Body of pancreas (tissue), 4 donors: ENCODE data around the gene PCDHGB5. TPM values are rescaled to one million over a fixed set of nuclear protein-coding genes. Genes with fewer than 3 reads are reported as not detected.
A peak's percentile ranks its signal among the peaks of the same experiment; 100 is the strongest.
"Not testable (repeated sequence)": the region's sequence is repeated elsewhere in the genome, so short reads cannot be mapped to it uniquely, and the experiment has no call there.

Experiments
- ATAC-seq: fragments of 150-250 bp; one replicate; pipeline ENCODE4 v1.9.1; 2016
- DNase-seq, 4 donors: peaks; one replicate each; pipeline ENCODE4 v3.0.0-alpha.2; 2019
- H3K27ac ChIP-seq, 4 donors: fragments of 200-600 bp; sonication (generic); 1 replicate in 3 of 4; 2 replicates in 1 of 4; pipeline versions ENCODE4 v1.5.1 to v1.6.1; 2016 to 2019; ENCODE audit warnings: mild to moderate bottlenecking in 1 of 4, mixed read lengths in 1 of 4, moderate library complexity in 1 of 4
- H3K27me3 ChIP-seq, 2 donors: fragments of 200-600 bp; sonication (generic); one replicate each; pipeline ENCODE4 v1.6.0; 2016; ENCODE audit warnings: mild to moderate bottlenecking in 1 of 2
- H3K36me3 ChIP-seq, 2 donors: fragments of 200-600 bp; sonication (generic); replicated peaks in 1 of 2; 2 replicates each; pipeline ENCODE4 v1.5.1; 2016; ENCODE audit warnings: low read depth in 2 of 2; ENCODE audit not compliant: insufficient read depth in 1 of 2
- H3K4me1 ChIP-seq: fragments of 200-600 bp; sonication (generic); one replicate; pipeline ENCODE4 v1.6.0; 2016
- H3K4me3 ChIP-seq, 2 donors: fragments of 200-600 bp; sonication (generic); 1 replicate in 1 of 2; 2 replicates in 1 of 2; pipeline ENCODE4 v1.5.1; 2016 to 2019
- H3K9me3 ChIP-seq, 3 donors: fragments of 200-600 bp; sonication (generic); 1 replicate in 2 of 3; 2 replicates in 1 of 3; pipeline ENCODE4 v1.5.1; 2016
- CTCF ChIP-seq, 7 experiments: fragments of 450-650 bp in 4 of 7; fragments of 200-600 bp in 3 of 7; sonication (generic) in 3 of 7; IDR thresholded peaks; one replicate each; pipeline ENCODE4 v1.5.1; 2016 to 2019; ENCODE audit warnings: antibody characterized with exemption in 7 of 7
- POLR2A ChIP-seq, 3 donors: fragments of 450-650 bp; IDR thresholded peaks; one replicate each; pipeline ENCODE4 v1.6.1; 2016; ENCODE audit warnings: antibody characterized with exemption in 3 of 3, mild to moderate bottlenecking in 2 of 3
- WGBS, 2 donors: methylation state at CpG; one replicate each; pipeline ENCODE4 v1.1.5; 2017; 5-methylcytosine and 5-hydroxymethylcytosine counted together
- intact Hi-C: fragments of 100-400 bp; cut with DNase I; formaldehyde crosslinking; loops from one replicate; pipeline ENCODE4 v1.15.1; 2023
- total RNA-seq, 2 donors: library from RNA; depleted of rRNA; stranded (reverse); fragments of >200 nt; gene quantifications; one replicate each; pipeline ENCODE4 v1.1.0, GENCODE V29; 2016

PCDHGB5 gene
- total RNA-seq, 2 donors from 2014 or later, result 7.8 to 15.2 TPM

GRCh38 chr5:141388661-141389060 is 9.1 kb upstream of the PCDHGB5 start:
- DNase-seq, result no peak
- Histone ChIP-seq H3K4me3 (no peak overlapping the region), H3K36me3 (no peaks in the 10 kb centered on the region), H3K27me3 (no peaks in the 10 kb centered on the region), H3K27ac (no peak overlapping the region), H3K4me1 (no peaks in the 10 kb centered on the region), H3K9me3 (peaks cover 0 to 68% (median 20%) of the 10 kb centered on the region in 3 donors)
- WGBS, 2 donors, result 29 to 43% methylated on average over 10 of the region's 10 CpGs
- intact Hi-C loops, result no loop called here
- TF ChIP-seq POLR2A (IDR thresholded peaks at IDR 0.05) (no peak), CTCF (IDR thresholded peaks at IDR 0.05) (no peak)
- no peak for ATAC-seq

GRCh38 chr5:141389153-141390042 is 8.3 kb upstream of the PCDHGB5 start:
- Histone ChIP-seq H3K9me3 (peaks cover 0 to 67% (median 18%) of the 10 kb centered on the region in 3 donors), H3K4me1 (no peaks in the 10 kb centered on the region), H3K4me3 (no peak overlapping the region), H3K27ac (no peak overlapping the region), H3K36me3 (no peaks in the 10 kb centered on the region), H3K27me3 (no peaks in the 10 kb centered on the region)
- DNase-seq (no peak), ATAC-seq (no peak)
- WGBS, 2 donors, result 22 to 36% methylated on average over 22 to 73 of the region's 77 CpGs
- intact Hi-C loops, result no loop called here
- TF ChIP-seq CTCF (IDR thresholded peaks at IDR 0.05), result no peak
- TF ChIP-seq POLR2A (IDR thresholded peaks at IDR 0.05), result no peak

- Histone ChIP-seq H3K27me3 (no peaks in the 10 kb centered on the region), H3K9me3 (peaks cover 0 to 67% (median 21%) of the 10 kb centered on the region in 3 donors), H3K36me3 (no peaks in the 10 kb centered on the region), H3K4me1 (no peaks in the 10 kb centered on the region), H3K4me3 (no peak within 1 kb of the TSS), H3K27ac (no peak within 1 kb of the TSS)
- DNase-seq (no peak), ATAC-seq (no peak)
- intact Hi-C loops, result no loop called here
- WGBS, 2 donors, result 20 to 32% methylated on average over 37 to 38 of the region's 38 CpGs
- no peak for TF ChIP-seq POLR2A (IDR thresholded peaks at IDR 0.05)
- peak in 1 of 7 experiments; percentile 8 for TF ChIP-seq CTCF (IDR thresholded peaks at IDR 0.05)
Observed at GRCh38 chr5:141392429-141393198, 5.1 kb upstream of the PCDHGB5 start, which contains the start of gene PCDHGA8. Gene PCDHGA8 (plus strand): TSS chr5:141392633. CDS start chr5:141392814, 181 bp downstream.

- H3K27ac ChIP-seq, result no peak overlapping the region
- no peak for ATAC-seq
- H3K4me3 ChIP-seq, result no peak overlapping the region
- TF ChIP-seq POLR2A (IDR thresholded peaks at IDR 0.05) (no peak), CTCF (IDR thresholded peaks at IDR 0.05) (no peak)
- no peaks in the 10 kb centered on the region for H3K4me1 ChIP-seq
- no peaks in the 10 kb centered on the region for H3K36me3 ChIP-seq
- WGBS, 2 donors, result 22 to 42% methylated on average over 21 of the region's 21 CpGs
- H3K9me3 ChIP-seq, result peaks cover 0 to 66% (median 21%) of the 10 kb centered on the region in 3 donors
- DNase-seq, result no peak
- intact Hi-C loops, result no loop called here
- no peaks in the 10 kb centered on the region for H3K27me3 ChIP-seq
Observed at GRCh38 chr5:141393267-141393666, 4.5 kb upstream of the PCDHGB5 start.

GRCh38 chr5:141394401-141395187 is 3.2 kb upstream of the PCDHGB5 start:
- H3K27ac ChIP-seq, ATAC-seq, H3K36me3 ChIP-seq, DNase-seq, H3K27me3 ChIP-seq, H3K4me1 ChIP-seq, H3K4me3 ChIP-seq, intact Hi-C loops: not testable (repeated sequence)
- 29 to 35% methylated on average over 7 to 40 of the region's 53 CpGs for WGBS, 2 donors
- peaks cover 0 to 63% (median 17%) of the 10 kb centered on the region in 3 donors for H3K9me3 ChIP-seq
